Loucy (cell line): Measurements from ENCODE around the gene INF2.

Experiments used
- EZH2phosphoT487 ChIP-seq: fragments of 200-600 bp; IDR thresholded peaks from 2 replicates; pipeline ENCODE4 v1.6.1; 2018; ENCODE audit warnings: antibody characterized with exemption, mild to moderate bottlenecking, moderate library complexity, borderline replicate concordance
- TF ChIP-seq, protein P1 (sequence below): fragments of 200-600 bp; sonication (generic); conservative IDR thresholded peaks from 2 replicates; pipeline ENCODE4 v1.5.1; 2014; ENCODE audit warnings: mild to moderate bottlenecking, antibody characterized with exemption, low read length

DNA sequence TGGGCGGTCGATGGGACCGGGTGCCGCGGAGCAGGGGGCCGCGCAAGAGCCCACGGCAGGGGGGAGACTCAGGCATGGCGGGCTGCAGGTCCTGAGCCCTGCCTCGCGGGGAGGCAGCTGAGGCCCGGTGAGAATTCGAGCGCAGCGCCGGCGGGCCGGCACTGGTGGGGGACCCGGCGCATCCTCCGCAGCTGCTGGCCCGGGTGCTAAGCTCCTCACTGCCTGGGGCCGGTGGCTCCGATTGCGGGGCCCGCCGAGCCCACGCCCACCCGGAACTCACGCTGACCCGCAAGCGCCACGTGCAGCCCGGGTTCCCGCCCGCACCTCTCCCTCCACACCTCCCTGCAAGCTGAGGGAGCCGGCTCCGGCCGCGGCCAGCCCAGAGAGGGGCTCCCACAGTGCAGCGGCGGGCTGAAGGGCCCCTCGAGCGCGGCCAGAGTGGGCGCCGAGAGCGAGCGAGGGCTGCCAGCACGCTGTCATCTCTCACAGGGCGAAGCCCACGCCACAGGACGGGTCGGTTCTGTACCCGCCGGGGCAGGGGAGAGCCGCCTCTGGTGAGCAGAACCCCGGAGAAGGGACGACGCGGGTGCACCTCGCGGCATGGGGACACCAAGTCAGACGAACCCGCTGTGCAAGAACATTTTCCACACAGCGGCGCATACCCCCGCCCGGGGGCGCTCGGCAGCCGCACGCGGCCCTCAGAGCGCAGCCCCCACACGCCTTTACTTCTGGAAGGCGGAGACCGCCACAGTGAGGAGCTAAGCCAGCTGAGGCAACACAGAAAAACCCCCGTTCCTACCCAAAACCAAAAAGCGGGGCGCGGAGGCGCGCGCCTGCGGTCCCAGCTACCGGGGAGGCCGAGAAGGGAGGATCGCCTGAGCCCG, 62.4 kb downstream of the INF2 start:
- TF ChIP-seq, protein P1, sequence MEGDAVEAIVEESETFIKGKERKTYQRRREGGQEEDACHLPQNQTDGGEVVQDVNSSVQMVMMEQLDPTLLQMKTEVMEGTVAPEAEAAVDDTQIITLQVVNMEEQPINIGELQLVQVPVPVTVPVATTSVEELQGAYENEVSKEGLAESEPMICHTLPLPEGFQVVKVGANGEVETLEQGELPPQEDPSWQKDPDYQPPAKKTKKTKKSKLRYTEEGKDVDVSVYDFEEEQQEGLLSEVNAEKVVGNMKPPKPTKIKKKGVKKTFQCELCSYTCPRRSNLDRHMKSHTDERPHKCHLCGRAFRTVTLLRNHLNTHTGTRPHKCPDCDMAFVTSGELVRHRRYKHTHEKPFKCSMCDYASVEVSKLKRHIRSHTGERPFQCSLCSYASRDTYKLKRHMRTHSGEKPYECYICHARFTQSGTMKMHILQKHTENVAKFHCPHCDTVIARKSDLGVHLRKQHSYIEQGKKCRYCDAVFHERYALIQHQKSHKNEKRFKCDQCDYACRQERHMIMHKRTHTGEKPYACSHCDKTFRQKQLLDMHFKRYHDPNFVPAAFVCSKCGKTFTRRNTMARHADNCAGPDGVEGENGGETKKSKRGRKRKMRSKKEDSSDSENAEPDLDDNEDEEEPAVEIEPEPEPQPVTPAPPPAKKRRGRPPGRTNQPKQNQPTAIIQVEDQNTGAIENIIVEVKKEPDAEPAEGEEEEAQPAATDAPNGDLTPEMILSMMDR, result peak; percentile 70
- no peak for TF ChIP-seq EZH2phosphoT487
